Tibial nerve (tissue), 4 donors: Measurements from ENCODE around the gene SRBD1. TPM values are rescaled to one million over a fixed set of nuclear protein-coding genes. Genes with fewer than 3 reads are reported as not detected.

Source experiments
- DNase-seq, 2 donors: peaks; one replicate each; pipeline ENCODE4 v3.0.0-alpha.2; 2019; ENCODE audit warnings: low spot score in 2 of 2
- H3K27ac ChIP-seq, 4 donors: fragments of 200-600 bp; sonication (generic) in 3 of 4; one replicate each; pipeline ENCODE4 v1.5.1; 2017 to 2019; ENCODE audit warnings: mild to moderate bottlenecking in 1 of 4
- H3K27me3 ChIP-seq, 2 donors: fragments of 200-600 bp; sonication (generic) in 1 of 2; one replicate each; pipeline versions ENCODE4 v1.5.1 to v1.6.0; 2017 to 2019
- H3K36me3 ChIP-seq, 3 donors: fragments of 200-600 bp; sonication (generic); one replicate each; pipeline ENCODE4 v1.5.1; 2018 to 2019
- H3K4me1 ChIP-seq, 4 donors: fragments of 200-600 bp; sonication (generic) in 3 of 4; one replicate each; pipeline ENCODE4 v1.5.1; 2017 to 2019
- H3K4me3 ChIP-seq, 4 donors: fragments of 200-600 bp; sonication (generic) in 3 of 4; one replicate each; pipeline ENCODE4 v1.5.1; 2017 to 2019; ENCODE audit warnings: mild to moderate bottlenecking in 1 of 4, moderate library complexity in 1 of 4
- H3K9me3 ChIP-seq, 4 donors: fragments of 200-600 bp; sonication (generic) in 3 of 4; one replicate each; pipeline ENCODE4 v1.5.1; 2017 to 2019
- CTCF ChIP-seq, 5 experiments: fragments of 200-600 bp in 3 of 5; fragments of 450-650 bp in 2 of 5; sonication (generic) in 3 of 5; IDR thresholded peaks; one replicate each; pipeline ENCODE4 v1.5.1; 2016 to 2019; ENCODE audit warnings: antibody characterized with exemption in 5 of 5, mild to moderate bottlenecking in 3 of 5, moderate library complexity in 2 of 5
- EP300 ChIP-seq, 2 donors: sonication (generic); formaldehyde crosslinking; IDR thresholded peaks; one replicate each; pipeline ENCODE4 v1.6.1; 2017; ENCODE audit warnings: antibody characterized with exemption in 2 of 2, mild to moderate bottlenecking in 1 of 2
- POLR2A ChIP-seq, 2 donors: fragments of 450-650 bp; IDR thresholded peaks; one replicate each; pipeline ENCODE4 v1.6.1; 2017; ENCODE audit warnings: antibody characterized with exemption in 2 of 2, mild to moderate bottlenecking in 2 of 2, moderate library complexity in 2 of 2
- WGBS, 2 donors: methylation state at CpG; one replicate each; pipeline ENCODE4 v1.1.5; 2018; 5-methylcytosine and 5-hydroxymethylcytosine counted together
- total RNA-seq, 4 donors: library from RNA; depleted of rRNA; stranded (reverse); fragments of >200 nt; gene quantifications; one replicate each; pipeline ENCODE4 v1.1.0, GENCODE V29; 2016

The SRBD1 gene
- total RNA-seq, 4 donors from 2014 or later: 14.7 to 36.7 (median 20.8) TPM

GRCh38 chr2:45631955-45632354, 20.9 kb upstream of the SRBD1 start:
- Histone ChIP-seq H3K4me1 (no peaks in the 10 kb centered on the region), H3K27me3 (no peaks in the 10 kb centered on the region), H3K4me3 (no peak overlapping the region), H3K27ac (no peak overlapping the region), H3K9me3 (no peaks in the 10 kb centered on the region), H3K36me3 (no peaks in the 10 kb centered on the region)
- DNase-seq: no peak
- WGBS, 2 donors: 63 to 74% methylated on average over 3 of the region's 3 CpGs
- TF ChIP-seq CTCF (IDR thresholded peaks at IDR 0.05) (no peak), EP300 (IDR thresholded peaks at IDR 0.05) (no peak), POLR2A (IDR thresholded peaks at IDR 0.05) (no peak)

- Histone ChIP-seq H3K36me3 (no peaks in the 10 kb centered on the region), H3K4me3 (no peak overlapping the region), H3K4me1 (no peaks in the 10 kb centered on the region), H3K27me3 (no peaks in the 10 kb centered on the region), H3K9me3 (no peaks in the 10 kb centered on the region), H3K27ac (no peak overlapping the region)
- TF ChIP-seq CTCF (IDR thresholded peaks at IDR 0.05): no peak
- TF ChIP-seq EP300 (IDR thresholded peaks at IDR 0.05): no peak
- TF ChIP-seq POLR2A (IDR thresholded peaks at IDR 0.05): no peak
- WGBS, 2 donors: 94 to 95% methylated on average over 3 of the region's 3 CpGs
- DNase-seq: no peak
Observed at GRCh38 chr2:45631319-45631718, 20.3 kb upstream of the SRBD1 start.

- TF ChIP-seq POLR2A (IDR thresholded peaks at IDR 0.05): no peak
- TF ChIP-seq EP300 (IDR thresholded peaks at IDR 0.05): no peak
- TF ChIP-seq CTCF (IDR thresholded peaks at IDR 0.05): no peak
- no peaks in the 10 kb centered on the region for H3K4me1 ChIP-seq
- no peaks in the 10 kb centered on the region for H3K9me3 ChIP-seq
- H3K36me3 ChIP-seq: no peaks in the 10 kb centered on the region
- WGBS, 2 donors: 96 to 97% methylated on average over 1 of the region's 1 CpG
- H3K27ac ChIP-seq: no peak overlapping the region
- DNase-seq: no peak
- H3K4me3 ChIP-seq: no peak overlapping the region
- H3K27me3 ChIP-seq: no peaks in the 10 kb centered on the region
Observed at GRCh38 chr2:45629971-45630370, 18.9 kb upstream of the SRBD1 start.

- Histone ChIP-seq H3K27ac (no peak overlapping the region), H3K27me3 (no peaks in the 10 kb centered on the region), H3K9me3 (no peaks in the 10 kb centered on the region), H3K4me3 (no peak overlapping the region), H3K4me1 (no peaks in the 10 kb centered on the region), H3K36me3 (no peaks in the 10 kb centered on the region)
- 70 to 79% methylated on average over 1 of the region's 1 CpG for WGBS, 2 donors
- DNase-seq: no peak
- TF ChIP-seq POLR2A (IDR thresholded peaks at IDR 0.05): no peak
- no peak for TF ChIP-seq CTCF (IDR thresholded peaks at IDR 0.05)
- TF ChIP-seq EP300 (IDR thresholded peaks at IDR 0.05): no peak
Observed at GRCh38 chr2:45627911-45628310, 16.8 kb upstream of the SRBD1 start.

GRCh38 chr2:45626387-45627221, 15.5 kb upstream of the SRBD1 start:
- 82 to 88% methylated on average over 8 of the region's 8 CpGs for WGBS, 2 donors
- no peak overlapping the region for H3K4me3 ChIP-seq
- H3K36me3 ChIP-seq: no peaks in the 10 kb centered on the region
- TF ChIP-seq POLR2A (IDR thresholded peaks at IDR 0.05) (no peak), CTCF (IDR thresholded peaks at IDR 0.05) (no peak), EP300 (IDR thresholded peaks at IDR 0.05) (no peak)
- no peaks in the 10 kb centered on the region for H3K9me3 ChIP-seq
- DNase-seq: no peak
- H3K27ac ChIP-seq: no peak overlapping the region
- H3K27me3 ChIP-seq: no peaks in the 10 kb centered on the region
- no peaks in the 10 kb centered on the region for H3K4me1 ChIP-seq
